Stimulated activated CD8-positive, alpha-beta memory T cell treated with anti-CD3 and anti-CD28 coated beads, Interleukin-12 subunit alpha, Interleukin-12 subunit beta, amount 100 ng/mL, for 24 hours (primary cell): Measurements from ENCODE around the gene PYGM.
A peak's percentile ranks its signal among the peaks of the same experiment; 100 is the strongest.

ENCODE experiments used
- DNase-seq: peaks from one replicate; pipeline ENCODE4 v3.0.0-alpha.2; 2020; ENCODE audit errors: extremely low read depth

Gene PYGM

DNA sequence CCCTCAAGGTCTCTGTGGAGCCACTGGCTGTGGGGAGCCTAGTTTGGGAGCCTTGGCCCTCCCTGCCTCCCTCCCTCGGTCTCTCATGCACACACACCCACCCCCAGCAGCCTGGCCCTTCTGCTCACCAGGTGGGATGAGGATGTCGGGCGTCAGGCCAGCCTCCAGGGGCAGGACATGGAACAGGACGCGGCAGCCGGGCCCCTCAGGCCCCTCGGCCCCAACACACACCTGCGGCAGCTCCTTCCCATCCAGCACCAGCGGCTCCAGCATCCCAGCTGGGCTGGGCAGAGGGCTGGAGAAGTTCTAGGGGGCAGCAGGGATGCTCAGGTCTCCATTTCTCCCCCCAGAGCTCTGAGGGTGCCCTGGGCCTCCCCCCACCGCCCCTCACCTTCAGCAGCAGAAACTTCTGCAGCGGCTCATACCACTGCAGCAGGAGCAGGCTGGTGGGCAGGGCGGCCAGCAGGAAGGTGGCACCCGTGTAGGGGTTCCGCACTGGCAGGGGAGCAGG, 32.1 kb upstream of the PYGM start:
- no peak for DNase-seq

DNA sequence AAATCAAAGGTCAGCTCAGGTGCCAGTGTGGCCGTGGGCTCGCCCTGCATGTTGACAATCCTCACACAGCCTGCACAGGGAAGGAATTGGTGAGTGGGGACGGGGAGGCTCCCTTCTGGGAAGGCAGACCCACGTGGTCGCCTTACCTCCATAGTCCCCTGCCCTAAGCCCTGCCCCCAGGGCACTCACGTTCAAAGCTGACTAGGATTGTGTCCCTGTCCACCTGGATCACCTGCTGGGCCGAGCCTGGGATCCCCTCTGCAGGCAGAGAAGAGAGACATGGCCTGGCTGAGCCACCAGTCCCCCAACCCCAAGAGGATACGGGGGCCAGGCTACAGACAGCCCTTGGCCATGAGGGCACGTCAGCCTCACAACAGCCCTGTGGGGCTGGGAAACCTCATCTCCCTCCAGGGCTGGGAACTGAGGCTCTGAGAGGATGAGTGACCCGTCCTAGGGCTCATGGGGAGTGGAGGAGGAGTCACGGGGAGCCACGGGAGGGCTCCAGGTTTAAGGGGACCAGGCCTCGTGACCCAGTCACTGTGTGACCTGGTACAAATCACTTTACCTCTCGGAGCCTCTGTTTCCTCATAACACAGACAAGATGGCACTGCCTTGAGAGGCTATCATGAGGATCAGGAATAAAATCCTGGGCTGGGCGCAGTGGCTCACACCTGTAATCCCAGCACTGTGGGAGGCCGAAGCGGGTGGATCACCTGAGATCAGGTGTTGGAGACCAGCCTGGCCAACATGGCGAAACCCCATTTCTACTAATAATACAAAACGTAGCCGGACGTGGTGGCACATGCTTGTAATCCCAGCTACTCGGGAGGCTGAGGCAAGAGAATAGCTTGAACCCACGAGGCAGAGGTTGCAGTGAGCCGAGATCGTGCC, 30.7 kb upstream of the PYGM start:
- DNase-seq: no peak

- DNase-seq: no peak
Observed at GRCh38 chr11:64789331-64790204, 29.8 kb upstream of the PYGM start.

- DNase-seq: no peak
Observed at GRCh38 chr11:64788321-64789215, 28.8 kb upstream of the PYGM start.

GRCh38 chr11:64787526-64788320, 27.9 kb upstream of the PYGM start:
- no peak for DNase-seq

DNA sequence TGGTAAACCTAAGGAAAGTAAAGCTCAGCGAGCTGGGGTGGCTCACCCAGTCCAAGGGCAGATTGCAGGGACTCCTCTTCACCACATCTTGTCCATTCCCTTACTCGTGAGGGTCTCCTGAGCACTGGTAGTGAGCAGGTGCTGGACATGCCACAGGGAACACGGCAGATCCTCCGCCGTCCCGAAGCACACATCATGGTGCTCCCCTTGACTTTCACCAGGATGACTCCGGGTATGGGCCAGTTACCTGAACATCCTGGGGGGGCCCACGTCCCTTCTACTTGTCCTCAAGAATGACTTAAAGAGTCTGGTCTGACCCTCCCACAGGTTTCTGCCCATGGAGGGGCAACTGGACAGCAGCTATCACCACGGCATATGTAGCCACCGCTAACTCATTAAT, 26.5 kb upstream of the PYGM start:
- DNase-seq: no peak

GRCh38 chr11:64784813-64785581, 25.2 kb upstream of the PYGM start:
- DNase-seq: no peak

DNA sequence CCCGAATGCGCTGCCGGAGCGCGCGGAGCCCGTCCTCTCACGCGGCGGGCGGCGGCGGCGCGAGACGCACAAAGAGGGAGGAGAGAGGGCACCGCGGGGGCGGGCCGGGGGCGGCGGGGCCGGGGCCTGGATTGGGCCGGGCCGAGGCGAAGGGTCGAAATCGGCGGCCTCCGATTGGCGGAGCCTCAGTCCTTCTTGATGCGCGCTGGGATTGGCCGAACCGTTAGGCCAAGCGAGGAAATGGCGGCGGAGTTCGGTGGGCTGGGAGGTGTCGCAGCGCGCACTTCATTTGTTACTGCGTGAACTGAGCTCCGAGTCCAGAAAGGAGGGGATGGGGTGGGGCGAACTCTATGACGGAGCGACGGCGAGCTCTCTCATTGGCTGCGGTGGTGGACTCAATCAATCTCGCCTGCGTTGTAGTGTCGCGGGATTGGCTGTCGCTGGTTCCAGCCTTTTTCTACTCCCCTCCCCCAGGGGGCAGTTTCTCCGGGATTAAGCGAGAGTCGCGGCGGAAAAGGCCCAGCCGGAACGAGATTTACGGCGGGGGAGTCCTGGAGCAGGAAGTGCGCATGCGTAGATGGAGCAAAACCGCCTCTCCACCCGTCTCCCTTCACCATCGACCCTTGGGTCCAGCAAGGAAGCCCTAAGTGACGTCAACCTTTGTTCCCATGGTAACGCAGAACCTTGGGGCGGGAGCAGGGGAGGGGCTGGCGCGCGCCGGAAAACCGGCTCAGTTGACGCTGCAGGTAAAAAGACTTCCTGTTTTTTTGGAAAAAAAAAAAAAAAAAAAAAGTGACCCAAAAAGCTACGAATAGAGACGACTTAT, 18.9 kb upstream of the PYGM start, which contains the start of gene SF1:
TSS of gene SF1 (minus strand) at position 70 of the 826 bp plus-strand sequence. CDS start 150 bp downstream, outside the sequence.
- DNase-seq: peak; percentile 97

GRCh38 chr11:64778223-64778472, 18.4 kb upstream of the PYGM start:
- no peak for DNase-seq

DNA sequence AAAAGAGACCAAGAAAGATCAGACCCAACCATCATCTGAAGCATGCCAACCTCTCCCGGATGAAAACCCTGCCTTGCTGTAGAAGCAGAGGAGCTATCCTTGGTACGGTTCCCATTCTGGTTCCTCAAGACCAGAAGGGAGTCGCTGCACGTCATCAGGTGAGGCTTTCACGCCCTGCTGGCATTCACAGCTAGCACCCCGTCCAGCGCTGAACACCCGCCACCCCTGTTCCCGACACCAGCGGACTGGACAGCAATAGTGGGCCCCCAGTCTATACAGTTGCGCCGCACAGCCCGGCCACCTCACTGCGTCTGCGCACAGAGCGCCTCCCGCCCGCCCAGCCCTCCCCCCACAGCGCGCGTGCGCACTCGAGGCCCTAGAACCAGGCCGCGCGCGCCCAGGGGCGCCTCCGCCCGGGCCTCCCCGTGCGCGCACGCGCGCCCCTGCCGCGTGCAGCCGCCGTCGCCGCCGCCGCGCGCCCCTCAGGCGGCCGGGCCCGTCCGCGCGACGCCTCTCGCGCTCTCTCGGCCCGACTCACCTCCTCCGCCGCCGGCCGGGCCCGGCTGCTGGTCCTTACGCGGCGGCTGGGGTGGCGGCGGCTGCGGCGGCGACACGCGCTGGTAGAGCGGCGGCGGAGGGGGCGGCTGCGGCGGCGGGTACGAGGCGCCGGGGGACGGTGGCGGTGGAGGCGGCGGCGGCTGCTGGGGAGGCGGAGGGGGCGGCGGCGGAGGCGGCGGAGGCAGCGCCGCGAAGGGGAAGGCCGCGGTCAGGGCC, 17.9 kb upstream of the PYGM start:
- peak; percentile 60 for DNase-seq

GRCh38 chr11:64776875-64777274, 17.1 kb upstream of the PYGM start:
- no peak for DNase-seq

DNA sequence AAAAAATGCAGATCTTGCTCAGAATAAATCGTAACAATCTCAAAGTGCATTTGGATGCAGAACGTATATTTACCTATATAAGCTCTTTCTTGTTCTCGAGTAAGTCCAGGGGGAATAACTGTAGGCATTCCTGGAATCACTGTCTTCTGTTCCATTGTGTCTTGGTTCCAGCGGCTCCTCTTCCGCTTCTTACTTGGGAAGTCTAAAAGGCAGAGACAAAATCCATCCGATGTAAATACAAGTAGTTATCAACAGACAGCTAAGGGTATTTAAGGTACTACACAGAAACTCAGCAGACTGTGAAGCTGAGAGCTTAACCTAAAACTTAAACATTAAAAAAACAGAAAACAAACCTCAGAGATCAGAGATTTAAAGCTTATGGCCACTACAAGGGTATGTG, 16.7 kb upstream of the PYGM start:
- DNase-seq: no peak

DNA sequence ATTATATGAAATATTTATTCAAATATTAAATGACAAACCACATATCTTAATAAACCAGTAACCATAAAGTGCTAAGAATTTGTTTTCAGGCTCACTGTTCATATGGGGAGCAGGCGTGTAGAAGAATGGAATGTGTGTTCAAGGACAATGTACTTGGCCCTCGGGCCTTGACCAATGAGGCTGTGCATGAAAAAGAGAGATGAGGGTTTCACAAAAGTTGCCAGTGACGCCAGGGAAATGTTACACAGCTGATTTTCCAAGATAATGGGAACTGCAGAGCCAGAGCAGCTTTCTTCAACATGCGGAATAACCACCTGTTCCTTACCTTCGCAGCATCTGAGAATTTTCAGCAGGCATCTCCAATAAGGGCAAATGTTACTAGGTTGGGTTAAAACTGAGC, 14.4 kb upstream of the PYGM start:
- DNase-seq: no peak

- no peak for DNase-seq
Observed at GRCh38 chr11:64772303-64773018, 12.7 kb upstream of the PYGM start.

GRCh38 chr11:64771861-64772260, 12.1 kb upstream of the PYGM start:
- no peak for DNase-seq

- DNase-seq: no peak
Observed at GRCh38 chr11:64770120-64770519, 10.3 kb upstream of the PYGM start.

GRCh38 chr11:64769283-64769682, 9.5 kb upstream of the PYGM start:
- no peak for DNase-seq

DNA sequence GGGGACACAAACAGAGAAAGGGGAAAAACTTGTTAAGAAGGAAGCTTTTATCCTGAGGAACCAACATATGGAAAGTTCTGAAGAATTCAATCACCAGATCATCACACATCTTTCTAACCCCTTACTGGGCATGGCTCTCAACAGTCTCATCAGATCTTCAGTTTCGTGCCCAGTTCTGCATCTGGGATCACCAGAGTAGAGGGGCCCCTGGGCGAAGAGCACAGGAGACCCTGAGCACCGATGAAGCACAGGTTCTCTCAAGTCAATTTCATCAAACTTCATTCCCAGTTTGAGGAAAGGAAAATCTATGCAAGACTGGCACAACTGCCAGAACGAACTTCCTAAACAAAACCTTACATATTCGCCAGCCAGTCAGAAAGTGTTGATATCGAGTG, 8.5 kb upstream of the PYGM start:
- DNase-seq: no peak
